ENCODE data around the gene CTAG1B.
"Not testable (repeated sequence)": the region's sequence is repeated elsewhere in the genome, so short reads cannot be mapped to it uniquely, and the experiment has no call there.

Gene CTAG1B

DNA sequence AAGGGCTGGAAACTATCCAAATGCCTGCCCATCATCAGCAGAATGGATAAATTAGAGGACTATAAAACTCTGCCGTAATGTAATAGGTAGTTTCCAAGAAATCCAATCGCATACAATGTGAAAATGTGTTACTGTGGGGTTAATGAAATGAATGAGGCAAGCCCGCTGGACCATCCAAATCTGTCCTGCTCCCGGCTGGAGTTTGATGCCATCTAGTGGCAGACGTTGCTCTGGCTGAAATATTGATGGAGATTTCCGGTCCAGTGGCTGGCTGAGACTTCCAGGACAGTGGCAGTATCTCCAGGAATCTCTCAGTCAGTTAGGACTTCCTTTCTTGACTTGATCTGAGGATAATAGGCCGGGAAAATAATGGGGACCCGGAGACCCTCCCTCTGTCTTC is 36.1 kb downstream of the CTAG1B start:
- DNase-seq = not testable (repeated sequence)

DNA sequence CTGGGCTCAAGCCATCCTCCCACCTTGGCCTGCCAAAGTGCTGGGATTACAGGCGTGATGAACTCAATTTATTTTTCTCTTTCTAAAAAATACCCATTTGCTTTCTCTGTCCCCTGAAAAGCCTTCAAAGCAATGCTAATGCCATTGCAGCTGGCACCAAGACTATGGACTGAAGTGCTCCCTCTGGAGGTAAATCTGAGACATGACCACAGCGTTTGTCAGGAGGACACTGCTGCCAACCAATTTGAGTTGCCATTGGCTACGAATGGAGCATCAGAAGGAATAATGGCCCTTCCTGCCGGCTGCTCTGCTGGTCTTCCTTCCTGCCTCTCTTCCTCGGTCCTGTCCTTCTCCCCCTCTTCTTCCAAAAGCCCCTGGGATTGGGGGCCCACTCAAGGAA is 44.0 kb downstream of the CTAG1B start:
- not testable (repeated sequence) for DNase-seq

DNA sequence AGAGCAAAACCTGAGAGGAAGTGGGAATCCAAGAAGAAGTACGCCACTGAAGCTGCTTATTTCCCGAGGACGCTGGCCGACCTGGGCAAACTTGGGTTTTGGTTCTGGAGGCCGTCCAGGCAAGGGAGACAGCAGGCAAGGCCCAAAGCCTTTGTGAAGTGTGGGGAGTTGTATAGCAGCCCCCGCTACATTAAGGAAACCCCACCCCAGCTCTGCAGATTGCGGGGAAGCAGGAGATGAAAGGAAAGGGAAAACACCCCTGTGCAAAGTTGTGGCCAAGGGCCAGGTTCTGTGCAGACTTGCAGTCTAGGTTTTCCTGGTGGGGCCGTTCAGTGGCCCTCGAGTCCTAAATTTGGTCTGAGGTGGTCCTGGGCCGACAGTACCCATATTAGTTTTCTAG is 46.0 kb downstream of the CTAG1B start:
- DNase-seq = not testable (repeated sequence)

DNA sequence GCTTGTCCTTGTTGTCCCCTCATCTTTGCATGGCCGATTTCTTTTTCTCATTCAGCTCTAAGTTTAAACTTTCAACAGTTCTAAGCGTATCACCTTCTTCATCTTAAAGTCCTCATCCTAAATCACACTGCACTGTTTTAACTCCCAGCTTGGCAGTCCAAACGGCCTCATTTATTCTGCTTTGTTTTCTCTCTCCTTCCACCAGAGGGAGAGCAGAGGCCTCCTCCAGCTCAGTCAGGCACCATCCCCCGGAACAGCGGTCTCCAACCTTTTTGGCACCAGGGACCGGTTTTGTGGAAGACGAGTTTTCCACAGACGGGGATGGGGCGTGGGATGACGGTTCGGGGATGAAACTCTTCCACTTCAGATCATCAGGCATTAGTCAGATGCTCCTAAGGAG is 48.7 kb downstream of the CTAG1B start:
- not testable (repeated sequence) for DNase-seq
